Measurements from ENCODE around the gene PIGO. TPM values are rescaled to one million over a fixed set of nuclear protein-coding genes. Genes with fewer than 3 reads are reported as not detected.
A peak's percentile ranks its signal among the peaks of the same experiment; 100 is the strongest.

The PIGO gene
- total RNA-seq, 1 experiment from 2014 or later = 23.4 TPM

DNA sequence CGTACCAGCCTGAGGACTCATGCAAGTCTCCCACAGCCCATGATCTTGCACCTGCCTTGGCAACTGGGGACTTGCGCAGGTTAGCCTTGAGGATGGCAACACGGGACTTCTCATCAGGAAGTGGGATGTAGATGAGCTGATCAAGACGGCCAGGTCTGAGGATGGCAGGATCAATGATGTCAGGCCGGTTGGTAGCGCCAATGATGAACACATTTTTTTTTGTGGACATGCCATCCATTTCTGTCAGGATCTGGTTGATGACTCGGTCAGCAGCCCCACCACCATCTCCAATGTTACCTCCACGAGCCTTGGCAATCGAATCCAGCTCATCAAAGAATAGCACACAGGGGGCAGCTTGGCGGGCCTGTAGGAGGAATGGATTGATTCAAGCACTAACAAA is 37.0 kb downstream of the PIGO start:
- Histone ChIP-seq H3K9me3 (ENCODE audit: control insufficient read depth, low read depth, low read length) (no peaks in the 10 kb centered on the region), H3K14ac (ENCODE audit: insufficient read depth, low read length) (no peak overlapping the region), H3K4me2 (ENCODE audit: insufficient read depth, insufficient read length, low read length) (no peak overlapping the region), H2BK120ac (ENCODE audit: low read depth, low read length, poor library complexity, severe bottlenecking) (no peak overlapping the region), H2BK15ac (ENCODE audit: low read depth, low read length) (no peak overlapping the region), H3K4me1 (ENCODE audit: insufficient read depth, low read length) (no peaks in the 10 kb centered on the region), H3K27me3 (ENCODE audit: insufficient read depth, low read length) (0 out of 2 replicates have a peak, but pooled peaks cover 2% of the 10 kb centered on the region), H3K23ac (ENCODE audit: insufficient read length, low read depth, low read length) (no peak overlapping the region), H4K91ac (ENCODE audit: insufficient read length, low read depth, low read length) (no peak overlapping the region), H3K23me2 (ENCODE audit: insufficient read length, low read depth, low read length, poor library complexity, severe bottlenecking) (no peaks in the 10 kb centered on the region), H4K20me1 (ENCODE audit: control insufficient read depth, insufficient read depth, insufficient read length) (no peaks in the 10 kb centered on the region), H3K9ac (ENCODE audit: extremely low read depth, insufficient read length, low read length) (no peak overlapping the region), H3K27ac (ENCODE audit: insufficient read length, low read depth, low read length) (no peak overlapping the region), H4K8ac (replicated peaks; ENCODE audit: insufficient read length, low read depth, low read length) (no peak overlapping the region), H2BK12ac (ENCODE audit: insufficient read length, low read depth, low read length) (no peak overlapping the region), H2BK20ac (ENCODE audit: low read depth, low read length, poor library complexity, severe bottlenecking) (no peak overlapping the region), H3K79me1 (ENCODE audit: insufficient read depth, low read depth, low read length, poor library complexity, severe bottlenecking) (no peaks in the 10 kb centered on the region), H2BK5ac (ENCODE audit: insufficient read length, low read length) (no peak overlapping the region), H3K56ac (ENCODE audit: insufficient read length, low read depth, low read length) (no peak overlapping the region), H3T11ph (ENCODE audit: low read length) (no peak overlapping the region), H2AFZ (ENCODE audit: low read length) (no peak overlapping the region), H3K18ac (ENCODE audit: insufficient read length, low read depth, low read length) (no peak overlapping the region), H2AK5ac (ENCODE audit: insufficient read length, low read length) (no peak overlapping the region), H4K5ac (ENCODE audit: insufficient read length, low read depth, low read length) (no peak overlapping the region), H3K79me2 (ENCODE audit: insufficient read depth, low read length) (no peaks in the 10 kb centered on the region), H3K4ac (ENCODE audit: low read depth, low read length) (no peak overlapping the region)
- WGBS (ENCODE audit: extremely low coverage, insufficient read length, low lambda C conversion rate) = no CpG with 5 or more reads among the region's 10 CpGs
- Mint-ChIP-seq H3K27ac (peak overlapping the region in 1 of 3 experiments; percentile 83; a peak in 2 of 7 replicates), H3K36me3 (ENCODE audit: insufficient read depth in 1 of 3, low read depth in 3 of 3) (peaks cover 87 to 99% (median 97%) of the 10 kb centered on the region in 3 experiments), H3K27me3 (ENCODE audit: low read depth) (no peaks in the 10 kb centered on the region), H3K4me1 (no peaks in the 10 kb centered on the region), H3K4me3 (no peak overlapping the region), H3K9me3 (no peaks in the 10 kb centered on the region)
- TF ChIP-seq, protein P1, sequence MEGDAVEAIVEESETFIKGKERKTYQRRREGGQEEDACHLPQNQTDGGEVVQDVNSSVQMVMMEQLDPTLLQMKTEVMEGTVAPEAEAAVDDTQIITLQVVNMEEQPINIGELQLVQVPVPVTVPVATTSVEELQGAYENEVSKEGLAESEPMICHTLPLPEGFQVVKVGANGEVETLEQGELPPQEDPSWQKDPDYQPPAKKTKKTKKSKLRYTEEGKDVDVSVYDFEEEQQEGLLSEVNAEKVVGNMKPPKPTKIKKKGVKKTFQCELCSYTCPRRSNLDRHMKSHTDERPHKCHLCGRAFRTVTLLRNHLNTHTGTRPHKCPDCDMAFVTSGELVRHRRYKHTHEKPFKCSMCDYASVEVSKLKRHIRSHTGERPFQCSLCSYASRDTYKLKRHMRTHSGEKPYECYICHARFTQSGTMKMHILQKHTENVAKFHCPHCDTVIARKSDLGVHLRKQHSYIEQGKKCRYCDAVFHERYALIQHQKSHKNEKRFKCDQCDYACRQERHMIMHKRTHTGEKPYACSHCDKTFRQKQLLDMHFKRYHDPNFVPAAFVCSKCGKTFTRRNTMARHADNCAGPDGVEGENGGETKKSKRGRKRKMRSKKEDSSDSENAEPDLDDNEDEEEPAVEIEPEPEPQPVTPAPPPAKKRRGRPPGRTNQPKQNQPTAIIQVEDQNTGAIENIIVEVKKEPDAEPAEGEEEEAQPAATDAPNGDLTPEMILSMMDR (conservative IDR thresholded peaks at IDR 0.05) = no peak
- no peak for DNase-seq

Data from H9 (cell line).